Measurements from ENCODE around the gene ITGA2. TPM values are rescaled to one million over a fixed set of nuclear protein-coding genes. Genes with fewer than 3 reads are reported as not detected.

ITGA2 gene
- polyA plus RNA-seq, 3 donors, result 25.8 to 32.8 (median 27.8) TPM

DNA sequence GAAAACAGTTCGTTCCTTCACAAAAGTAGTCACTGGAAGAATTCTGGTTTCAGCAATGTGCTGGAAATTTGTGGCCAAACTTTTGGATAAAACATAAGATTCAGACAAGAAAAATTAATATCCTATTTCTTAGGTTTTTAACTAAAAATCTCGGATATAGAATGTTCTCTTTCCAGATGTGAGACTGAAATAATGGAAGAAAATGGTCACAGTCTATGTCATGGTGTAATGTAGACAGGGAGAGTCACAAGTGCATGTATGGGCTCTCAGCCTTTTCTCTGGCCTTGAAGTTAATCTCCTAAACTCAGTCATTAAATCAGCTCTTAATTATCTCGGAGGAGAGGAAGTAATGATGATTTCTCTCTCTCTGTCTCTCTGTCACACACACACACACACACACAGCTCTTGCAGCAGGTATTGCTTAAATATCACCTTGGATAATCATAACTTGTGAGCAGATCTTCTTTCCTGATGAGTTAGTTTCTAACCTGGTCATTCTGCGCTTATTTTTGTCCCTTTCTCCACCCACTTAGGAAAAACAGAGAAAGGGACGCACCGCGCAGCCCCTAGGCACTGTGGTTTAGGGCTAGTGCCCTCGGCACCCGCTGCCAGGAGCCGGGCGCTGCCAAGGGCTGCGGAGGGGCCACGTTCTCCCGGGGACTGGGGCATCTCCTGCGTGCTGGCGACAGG is 672 bp upstream of the ITGA2 start:
- DNase-seq (ENCODE audit: low read depth in 3 of 3, low spot score in 2 of 3), result no peak

- DNase-seq (ENCODE audit: low read depth in 3 of 3, low spot score in 2 of 3), result peak in 1 of 3 donors; percentile 27
Measured at GRCh38 chr5:52989781-52990527, 802 bp downstream of the ITGA2 start.

GRCh38 chr5:52990528-52990925 is 1.4 kb downstream of the ITGA2 start:
- DNase-seq (ENCODE audit: low read depth in 3 of 3, low spot score in 2 of 3), result no peak

GRCh38 chr5:52993367-52993766 is 4.2 kb downstream of the ITGA2 start:
- DNase-seq (ENCODE audit: low read depth in 3 of 3, low spot score in 2 of 3), result no peak

DNA sequence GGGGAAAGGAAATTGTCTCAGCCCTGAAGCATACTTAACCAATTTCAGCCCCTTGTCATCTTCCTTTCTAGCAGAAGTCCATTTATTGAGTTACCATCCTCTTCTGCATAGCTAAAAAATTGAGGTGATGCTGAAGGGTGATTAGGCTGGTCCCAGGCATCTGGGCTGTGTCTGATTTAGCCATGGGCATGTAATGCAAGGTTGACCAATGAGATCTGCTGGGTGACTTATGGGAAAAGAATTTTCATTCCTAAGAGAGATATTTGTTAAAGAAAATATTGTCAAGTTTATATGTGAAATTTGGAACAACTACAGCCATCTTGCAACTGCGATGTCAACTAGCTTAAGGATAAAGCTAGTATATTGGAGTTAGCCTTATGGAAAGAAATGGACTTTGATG is 5.1 kb downstream of the ITGA2 start:
- DNase-seq (ENCODE audit: low read depth in 3 of 3, low spot score in 2 of 3), result no peak

GRCh38 chr5:52995095-52995494 is 5.9 kb downstream of the ITGA2 start:
- no peak for DNase-seq (ENCODE audit: low read depth in 3 of 3, low spot score in 2 of 3)

DNA sequence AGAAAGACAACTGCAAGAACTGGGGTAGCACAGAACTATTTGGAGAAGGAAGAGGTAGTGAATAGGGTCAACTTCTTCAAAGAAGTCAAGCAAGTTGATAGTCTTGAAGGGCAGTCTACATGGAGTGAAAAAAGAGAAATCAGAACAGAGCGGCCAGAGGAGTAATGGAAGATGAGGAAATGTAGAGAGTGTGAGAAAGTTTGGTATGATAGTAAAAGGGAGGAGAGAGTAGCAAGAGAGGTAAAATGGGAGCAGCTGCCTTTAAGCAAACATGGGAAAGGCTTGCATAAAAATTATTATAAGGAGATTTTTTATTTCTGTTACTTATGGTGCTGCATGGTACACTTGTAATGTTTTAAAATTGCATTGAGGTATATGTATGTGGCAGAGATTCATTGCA is 6.8 kb downstream of the ITGA2 start:
- no peak for DNase-seq (ENCODE audit: low read depth in 3 of 3, low spot score in 2 of 3)

DNA sequence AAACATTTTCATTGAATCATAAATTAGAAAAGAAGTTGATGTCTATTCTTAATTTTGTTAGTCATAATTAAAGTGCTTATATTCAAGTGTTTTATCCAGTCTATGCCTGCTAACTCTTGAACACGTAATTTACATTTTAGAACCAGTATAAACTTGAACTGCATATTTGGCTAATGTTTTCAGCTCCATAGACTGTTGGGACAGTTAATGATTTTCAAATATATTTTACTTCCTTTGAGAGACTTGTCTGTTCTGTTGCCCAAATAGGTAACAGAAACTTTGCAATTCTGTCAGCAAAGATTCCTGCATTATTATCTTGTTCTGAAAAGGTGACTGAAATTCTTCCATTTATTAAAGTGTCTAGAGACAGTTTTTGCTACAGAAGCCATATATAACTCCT is 7.8 kb downstream of the ITGA2 start:
- DNase-seq (ENCODE audit: low read depth in 3 of 3, low spot score in 2 of 3), result no peak

- DNase-seq (ENCODE audit: low read depth in 3 of 3, low spot score in 2 of 3), result no peak
Measured at GRCh38 chr5:52997424-52997823, 8.3 kb downstream of the ITGA2 start.

DNA sequence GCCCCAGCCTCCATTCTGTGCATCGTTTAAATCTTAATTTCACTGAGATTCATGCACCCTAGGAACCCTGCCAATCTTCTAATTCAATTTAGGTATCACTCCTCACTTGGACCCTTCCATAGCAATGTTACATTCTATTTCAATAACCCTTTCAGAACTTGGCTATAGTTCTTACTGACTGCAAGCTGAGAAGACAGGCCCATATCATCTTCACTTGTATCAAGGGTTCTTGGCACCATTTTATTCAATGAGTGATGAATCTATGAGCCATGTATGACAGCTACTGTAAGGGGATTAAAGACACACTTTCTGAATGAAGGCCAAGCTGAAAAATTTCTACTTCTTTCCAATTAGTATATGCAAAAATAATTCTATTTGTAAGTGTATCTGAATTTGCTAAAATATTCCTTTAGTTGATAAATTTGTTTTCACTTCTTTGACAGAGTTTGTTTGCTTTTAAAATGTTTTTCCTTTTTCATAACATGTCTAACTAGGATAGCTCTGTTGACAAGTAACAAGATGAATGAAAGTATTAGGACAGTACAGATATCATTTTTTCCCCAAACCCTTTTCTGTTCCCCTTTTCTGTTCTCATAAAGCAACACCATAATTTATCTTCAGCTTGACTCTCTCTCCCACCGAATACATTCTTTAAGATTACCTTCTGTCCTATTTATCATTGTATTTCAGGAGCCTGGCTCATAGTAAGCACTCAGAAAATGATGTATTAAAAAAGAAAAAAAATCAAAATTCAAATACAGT is 9.6 kb downstream of the ITGA2 start:
- DNase-seq (ENCODE audit: low read depth in 3 of 3, low spot score in 2 of 3), result no peak

- DNase-seq (ENCODE audit: low read depth in 3 of 3, low spot score in 2 of 3), result no peak
Measured at GRCh38 chr5:52999344-52999949, 10.3 kb downstream of the ITGA2 start.

- no peak for DNase-seq (ENCODE audit: low read depth in 3 of 3, low spot score in 2 of 3)
Measured at GRCh38 chr5:53001541-53001940, 12.4 kb downstream of the ITGA2 start.

DNA sequence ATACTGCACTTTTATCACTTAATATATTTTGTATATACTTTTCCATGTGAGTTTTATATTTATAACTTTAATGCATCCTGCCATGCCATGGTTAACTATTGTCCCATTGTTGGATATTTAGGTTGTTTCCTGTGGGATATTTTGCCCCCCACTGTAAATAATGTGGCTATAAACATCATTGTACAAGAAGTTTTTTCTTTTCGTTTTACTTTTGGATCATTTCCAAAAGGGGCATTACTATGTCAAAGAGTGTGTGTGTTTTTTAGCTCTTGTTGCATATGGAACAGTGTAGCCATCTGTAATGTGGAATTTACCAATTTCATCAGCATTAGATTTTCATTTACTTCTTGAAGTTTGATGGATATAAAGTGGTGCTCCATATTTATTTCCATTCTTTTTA is 13.3 kb downstream of the ITGA2 start:
- no peak for DNase-seq (ENCODE audit: low read depth in 3 of 3, low spot score in 2 of 3)

GRCh38 chr5:53003144-53003543 is 14.0 kb downstream of the ITGA2 start:
- DNase-seq (ENCODE audit: low read depth in 3 of 3, low spot score in 2 of 3), result no peak

GRCh38 chr5:53006911-53007890 is 18.0 kb downstream of the ITGA2 start:
- no peak for DNase-seq (ENCODE audit: low read depth in 3 of 3, low spot score in 2 of 3)

DNA sequence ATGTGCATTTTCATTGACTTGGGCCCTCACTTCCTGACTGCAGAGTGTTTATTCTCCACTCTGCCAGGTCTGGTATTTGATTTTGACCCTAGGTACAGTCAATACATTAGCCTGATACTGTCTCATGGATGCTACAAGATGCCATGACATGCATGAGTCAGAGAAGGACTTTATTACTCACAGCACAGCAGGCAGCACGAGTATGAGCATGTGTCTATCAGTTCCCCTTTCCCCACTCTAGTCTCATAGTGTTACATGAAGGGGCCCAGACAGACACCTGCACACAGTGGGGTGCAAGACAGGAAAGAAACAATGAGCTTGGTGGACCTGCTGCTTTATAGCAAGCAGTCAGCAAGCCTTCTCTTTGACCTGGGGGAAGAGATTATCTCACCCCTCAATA is 19.6 kb downstream of the ITGA2 start:
- no peak for DNase-seq (ENCODE audit: low read depth in 3 of 3, low spot score in 2 of 3)

DNA sequence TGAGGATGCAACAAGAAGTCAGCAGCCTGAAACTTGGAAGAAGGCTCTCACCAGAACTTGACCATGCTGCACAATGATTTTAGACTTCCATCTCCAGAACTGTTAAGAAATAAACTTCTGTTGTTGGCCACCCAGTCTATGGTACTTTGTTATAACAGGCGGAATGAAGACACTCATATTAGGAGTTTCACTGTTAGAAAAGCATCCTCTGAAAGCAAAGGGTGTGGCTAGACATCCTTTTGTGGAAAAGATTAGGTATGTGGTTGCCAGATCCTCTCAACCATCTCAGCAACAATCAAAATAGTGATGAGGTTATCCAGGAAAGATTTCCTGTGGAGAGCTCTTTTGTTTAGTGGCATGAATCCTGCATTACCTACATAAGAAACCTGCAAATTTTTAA is 20.7 kb downstream of the ITGA2 start:
- DNase-seq (ENCODE audit: low read depth in 3 of 3, low spot score in 2 of 3), result no peak

GRCh38 chr5:53010814-53011213 is 21.7 kb downstream of the ITGA2 start:
- no peak for DNase-seq (ENCODE audit: low read depth in 3 of 3, low spot score in 2 of 3)

DNA sequence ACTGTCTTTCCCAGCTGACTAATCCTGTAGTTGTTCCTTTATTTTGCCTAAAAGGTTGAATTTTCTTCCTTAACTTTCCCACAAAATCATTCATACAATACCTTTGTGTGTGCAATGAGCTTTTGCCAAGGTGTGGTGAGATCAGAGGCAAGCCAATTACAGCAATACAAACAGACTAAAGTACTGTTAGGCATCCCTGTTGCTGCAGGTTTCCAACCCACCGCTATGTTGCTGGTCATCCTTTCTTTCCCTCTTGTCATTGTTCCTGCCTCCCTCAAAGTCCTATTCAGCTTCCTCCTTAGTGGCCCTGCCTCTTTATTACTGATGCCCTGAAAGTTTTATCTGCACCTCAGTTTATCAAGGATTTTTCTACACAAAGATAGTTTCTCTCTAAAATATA is 22.1 kb downstream of the ITGA2 start:
- no peak for DNase-seq (ENCODE audit: low read depth in 3 of 3, low spot score in 2 of 3)

GRCh38 chr5:53013857-53014256 is 24.7 kb downstream of the ITGA2 start:
- no peak for DNase-seq (ENCODE audit: low read depth in 3 of 3, low spot score in 2 of 3)

Data from right renal cortex interstitium (tissue), 3 donors.